ENCODE data around the gene MIGA1.

The MIGA1 gene

GRCh38 chr1:77756052-77756754 lies 23.2 kb upstream of the MIGA1 start:
- TF ChIP-seq, protein P1, sequence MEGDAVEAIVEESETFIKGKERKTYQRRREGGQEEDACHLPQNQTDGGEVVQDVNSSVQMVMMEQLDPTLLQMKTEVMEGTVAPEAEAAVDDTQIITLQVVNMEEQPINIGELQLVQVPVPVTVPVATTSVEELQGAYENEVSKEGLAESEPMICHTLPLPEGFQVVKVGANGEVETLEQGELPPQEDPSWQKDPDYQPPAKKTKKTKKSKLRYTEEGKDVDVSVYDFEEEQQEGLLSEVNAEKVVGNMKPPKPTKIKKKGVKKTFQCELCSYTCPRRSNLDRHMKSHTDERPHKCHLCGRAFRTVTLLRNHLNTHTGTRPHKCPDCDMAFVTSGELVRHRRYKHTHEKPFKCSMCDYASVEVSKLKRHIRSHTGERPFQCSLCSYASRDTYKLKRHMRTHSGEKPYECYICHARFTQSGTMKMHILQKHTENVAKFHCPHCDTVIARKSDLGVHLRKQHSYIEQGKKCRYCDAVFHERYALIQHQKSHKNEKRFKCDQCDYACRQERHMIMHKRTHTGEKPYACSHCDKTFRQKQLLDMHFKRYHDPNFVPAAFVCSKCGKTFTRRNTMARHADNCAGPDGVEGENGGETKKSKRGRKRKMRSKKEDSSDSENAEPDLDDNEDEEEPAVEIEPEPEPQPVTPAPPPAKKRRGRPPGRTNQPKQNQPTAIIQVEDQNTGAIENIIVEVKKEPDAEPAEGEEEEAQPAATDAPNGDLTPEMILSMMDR (conservative IDR thresholded peaks at IDR 0.05; ENCODE audit: low read length) = no peak
- DNase-seq (ENCODE audit: low read depth) = no peak
- H3K4me3 ChIP-seq (ENCODE audit: low read length) = no peak overlapping the region

DNA sequence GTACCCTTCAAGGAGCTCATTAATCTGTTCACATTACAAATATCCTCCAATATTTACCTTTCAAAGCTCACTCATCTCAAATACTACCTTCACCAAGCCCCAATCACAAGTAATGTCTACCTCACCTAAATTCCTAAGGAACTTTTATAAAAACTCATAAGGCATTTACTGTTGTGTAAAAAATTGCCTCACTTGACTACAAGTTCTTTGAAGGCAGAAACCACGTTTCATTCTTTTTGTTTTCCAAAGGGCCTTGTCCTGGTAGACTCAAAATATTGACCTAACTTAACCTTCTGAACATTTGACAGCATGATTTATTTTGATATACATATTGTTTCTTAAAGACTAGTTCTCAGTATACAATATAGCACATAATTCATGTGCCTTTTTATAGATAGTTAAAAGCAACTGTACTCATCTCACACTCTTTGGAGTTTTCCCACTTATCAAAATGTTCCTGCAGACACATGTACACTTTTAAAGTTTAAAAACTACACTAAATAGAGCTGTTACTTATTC lies 22.3 kb upstream of the MIGA1 start:
- TF ChIP-seq, protein P1 (conservative IDR thresholded peaks at IDR 0.05; ENCODE audit: low read length) = no peak
- peak; percentile 37 for DNase-seq (ENCODE audit: low read depth)
- H3K4me3 ChIP-seq (ENCODE audit: low read length) = no peak overlapping the region

GRCh38 chr1:77757603-77758002 lies 21.8 kb upstream of the MIGA1 start:
- DNase-seq (ENCODE audit: low read depth) = peak; percentile 85
- H3K4me3 ChIP-seq (ENCODE audit: low read length) = peak overlapping the region; percentile 90
- TF ChIP-seq, protein P1 (conservative IDR thresholded peaks at IDR 0.05; ENCODE audit: low read length) = no peak

DNA sequence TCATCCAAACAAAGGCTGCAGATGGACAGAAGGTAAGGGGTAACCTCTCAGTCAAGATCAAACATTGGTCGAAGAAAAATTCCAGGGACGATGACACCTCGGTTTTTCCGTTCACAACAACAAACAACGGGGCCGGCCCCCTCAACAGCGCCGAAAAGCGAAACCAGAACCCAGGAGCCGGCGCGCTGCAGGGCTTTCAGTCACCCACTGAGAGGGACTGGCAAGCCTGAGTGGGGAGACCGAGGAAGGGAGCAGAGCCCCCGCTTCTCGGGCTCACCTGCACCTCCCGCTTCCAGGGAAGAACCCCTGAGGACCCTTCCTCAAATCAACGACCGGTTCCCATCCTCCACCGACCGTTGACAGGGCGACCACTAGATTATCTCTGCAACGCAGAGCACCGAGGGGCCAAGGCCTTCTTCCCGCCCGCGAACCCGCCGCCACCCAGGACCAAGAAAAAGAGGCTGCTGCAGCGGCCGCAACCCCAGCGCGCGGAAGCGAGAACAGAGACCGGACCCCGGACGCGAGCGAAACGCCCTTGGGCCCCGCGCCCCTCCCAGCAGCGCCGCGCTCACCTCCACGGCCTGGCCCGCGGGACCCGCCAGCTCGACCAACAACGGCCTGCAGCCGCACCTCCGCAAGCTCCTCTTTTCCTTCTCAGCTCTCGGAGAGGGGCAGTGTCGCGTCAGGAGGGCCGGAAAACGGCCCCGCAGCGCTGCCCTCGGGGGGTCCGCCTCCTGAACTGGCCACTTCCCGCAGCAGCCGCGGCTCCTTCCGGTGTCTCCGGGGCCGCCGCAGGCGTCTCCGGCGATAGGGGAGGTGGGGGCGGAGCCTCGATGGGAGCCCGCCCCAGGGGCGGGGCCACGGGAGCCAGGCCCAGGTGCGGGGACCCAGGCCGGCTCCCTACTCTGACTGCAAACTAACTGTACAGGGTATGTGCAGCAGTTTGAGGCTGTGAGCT lies 20.1 kb upstream of the MIGA1 start, which contains the start of gene USP33:
Gene USP33, minus strand, starts transcription at position 782 of the 958 bp plus-strand sequence. CDS start 18,155 bp downstream, outside the sequence.
- peak within 1 kb of the TSS; percentile 90 for H3K4me3 ChIP-seq (ENCODE audit: low read length)
- TF ChIP-seq, protein P1 (conservative IDR thresholded peaks at IDR 0.05; ENCODE audit: low read length) = no peak

DNA sequence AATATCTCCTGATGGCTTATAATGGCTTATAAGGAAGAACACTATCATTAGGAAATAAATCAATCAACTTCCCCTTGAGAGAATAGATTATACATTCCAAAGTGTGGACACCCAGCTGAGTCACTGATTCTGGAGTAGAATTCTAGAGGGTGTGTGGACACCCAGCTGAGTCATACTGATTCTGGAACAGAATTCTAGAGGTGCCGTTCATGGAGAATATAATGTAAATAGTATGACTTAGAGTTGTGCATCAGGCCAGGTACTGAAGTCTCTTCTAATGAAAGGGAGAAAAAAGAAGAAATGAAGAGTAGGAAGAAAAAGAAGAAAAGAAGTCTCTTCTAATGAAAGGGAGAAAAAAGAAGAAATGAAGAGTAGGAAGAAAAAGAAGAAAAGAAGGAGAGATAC lies 17.4 kb upstream of the MIGA1 start:
- TF ChIP-seq, protein P1 (conservative IDR thresholded peaks at IDR 0.05; ENCODE audit: low read length) = no peak
- H3K4me3 ChIP-seq (ENCODE audit: low read length) = no peak overlapping the region
- peak; percentile 62 for DNase-seq (ENCODE audit: low read depth)

More for the DNA sequence above, 20.1 kb upstream of the MIGA1 start, which contains the start of gene USP33:
- DNase-seq (ENCODE audit: low read depth) = peak; percentile 66

- TF ChIP-seq, protein P1 (conservative IDR thresholded peaks at IDR 0.05; ENCODE audit: low read length) = no peak
- no peak overlapping the region for H3K4me3 ChIP-seq (ENCODE audit: low read length)
- DNase-seq (ENCODE audit: low read depth) = no peak
Observed at GRCh38 chr1:77768006-77768405, 11.4 kb upstream of the MIGA1 start.
